BLaER1 treated with 17β-estradiol and CSF1 and Interleukin-3, amounts not matched to agents 10 nM and 100 nM (cell line): Measurements from ENCODE around the gene ZFP30.
"Not testable (repeated sequence)": the region's sequence is repeated elsewhere in the genome, so short reads cannot be mapped to it uniquely, and the experiment has no call there.

ENCODE experiments used
- H3K27ac ChIP-seq, 11 experiments: shearing (Covaris generic); formaldehyde crosslinking; 2 replicates each; pipeline ENCODE4 v1.8.1; 2022
- H3K27me3 ChIP-seq, 11 experiments: shearing (Covaris generic); formaldehyde crosslinking; 2 replicates each; pipeline ENCODE4 v1.8.1; 2022
- H3K36me3 ChIP-seq, 11 experiments: shearing (Covaris generic); formaldehyde crosslinking; 2 replicates each; pipeline ENCODE4 v1.8.1; 2022
- H3K4me1 ChIP-seq, 10 experiments: shearing (Covaris generic); formaldehyde crosslinking; 2 replicates each; pipeline ENCODE4 v1.8.1; 2022
- H3K4me2 ChIP-seq, 11 experiments: shearing (Covaris generic); formaldehyde crosslinking; 2 replicates each; pipeline ENCODE4 v1.8.1; 2022
- H3K4me3 ChIP-seq, 10 experiments: shearing (Covaris generic); formaldehyde crosslinking; 2 replicates each; pipeline ENCODE4 v1.8.1; 2022
- H3K9ac ChIP-seq, 11 experiments: shearing (Covaris generic); formaldehyde crosslinking; 2 replicates each; pipeline ENCODE4 v1.8.1; 2022
- H3K9me3 ChIP-seq, 11 experiments: shearing (Covaris generic); formaldehyde crosslinking; replicated peaks in 1 of 11; 2 replicates each; pipeline ENCODE4 v1.8.1; 2022
- H4K20me1 ChIP-seq, 11 experiments: shearing (Covaris generic); formaldehyde crosslinking; 2 replicates each; pipeline ENCODE4 v1.8.1; 2022
- Cebpa-rat ChIP-seq, 11 experiments: shearing (Covaris generic); IDR thresholded peaks; 2 replicates each; pipeline ENCODE4 v1.8.1; 2022

Gene ZFP30

DNA sequence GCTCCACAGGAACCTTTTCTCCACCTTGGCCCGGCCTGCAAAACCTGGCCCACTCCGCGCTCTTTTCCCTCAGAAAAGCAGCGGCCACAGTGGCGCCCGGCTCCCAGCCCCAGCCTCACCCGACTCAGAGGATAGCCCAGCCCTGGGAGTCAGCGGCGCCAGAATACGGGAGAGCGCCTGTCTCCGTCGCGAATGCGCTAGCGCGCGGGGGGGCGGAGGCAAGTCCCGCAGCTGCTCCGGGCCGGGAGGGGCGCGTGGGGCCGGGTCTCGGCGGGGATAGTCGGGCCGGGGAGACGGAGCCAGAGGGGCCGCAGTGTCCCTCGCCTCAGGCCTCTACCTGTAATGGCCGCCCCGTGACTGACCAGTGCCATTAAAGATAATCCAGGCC is at the start of gene ZFP30:
Gene ZFP30, minus strand, starts transcription at position 165 of the 388 bp plus-strand sequence. CDS start 7,643 bp downstream, outside the sequence.
- H3K4me3 ChIP-seq = peak within 1 kb of the TSS; percentile 75 to 95 (median 82)
- H3K4me1 ChIP-seq = peaks cover 15 to 31% (median 24%) of the 10 kb centered on the region in 10 experiments
- peak within 1 kb of the TSS; percentile 84 to 98 (median 91) for H3K4me2 ChIP-seq
- no peak for TF ChIP-seq Cebpa-rat (IDR thresholded peaks at IDR 0.05)
- no peaks in the 10 kb centered on the region for H3K27me3 ChIP-seq
- peaks cover 0 to 4% (median 0%) of the 10 kb centered on the region in 11 experiments; a peak in 4 of 22 replicates for H4K20me1 ChIP-seq
- peak within 1 kb of the TSS; percentile 80 to 92 (median 87) for H3K9ac ChIP-seq
- peak within 1 kb of the TSS; percentile 58 to 92 (median 87) for H3K27ac ChIP-seq
- H3K9me3 ChIP-seq = peaks cover 42 to 60% (median 47%) of the 10 kb centered on the region in 11 experiments
- H3K36me3 ChIP-seq = peaks cover 13 to 32% (median 26%) of the 10 kb centered on the region in 11 experiments

GRCh38 chr19:37699057-37699456 is 43.8 kb upstream of the ZFP30 start:
- H3K27ac ChIP-seq = no peak overlapping the region
- no peak overlapping the region for H3K4me3 ChIP-seq
- no peak overlapping the region for H3K9ac ChIP-seq
- H3K27me3 ChIP-seq = no peaks in the 10 kb centered on the region
- no peaks in the 10 kb centered on the region for H3K4me1 ChIP-seq
- H3K36me3 ChIP-seq = peaks cover 70 to 84% (median 77%) of the 10 kb centered on the region in 11 experiments
- no peaks in the 10 kb centered on the region for H4K20me1 ChIP-seq
- H3K4me2 ChIP-seq = no peak overlapping the region
- H3K9me3 ChIP-seq = peaks cover 66 to 78% (median 69%) of the 10 kb centered on the region in 11 experiments
- TF ChIP-seq Cebpa-rat (IDR thresholded peaks at IDR 0.05) = no peak

DNA sequence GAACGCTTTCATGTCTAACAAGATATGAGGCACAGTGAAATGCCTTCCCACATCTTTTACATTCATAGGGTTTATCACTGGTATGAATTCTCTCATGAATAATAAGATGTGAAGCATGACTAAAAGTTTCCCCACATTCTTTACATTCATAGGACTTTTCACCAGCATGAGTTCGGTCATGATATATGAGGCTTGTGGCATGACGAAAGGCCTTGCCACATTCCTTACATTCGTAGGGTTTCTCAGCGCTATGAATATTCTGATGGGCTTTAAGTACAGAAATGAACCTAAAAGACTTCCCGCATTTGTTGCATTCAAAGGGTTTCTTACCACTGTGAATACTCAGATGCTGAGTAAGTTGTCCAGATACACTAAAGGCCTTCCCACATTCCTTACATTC is 43.0 kb upstream of the ZFP30 start:
- no peaks in the 10 kb centered on the region for H3K27me3 ChIP-seq
- H3K4me2 ChIP-seq = no peak overlapping the region
- no peak overlapping the region for H3K27ac ChIP-seq
- H3K4me3 ChIP-seq = no peak overlapping the region
- no peaks in the 10 kb centered on the region for H4K20me1 ChIP-seq
- no peak for TF ChIP-seq Cebpa-rat (IDR thresholded peaks at IDR 0.05)
- H3K36me3 ChIP-seq = peaks cover 62 to 75% (median 69%) of the 10 kb centered on the region in 11 experiments
- peaks cover 58 to 70% (median 63%) of the 10 kb centered on the region in 11 experiments for H3K9me3 ChIP-seq
- no peak overlapping the region for H3K9ac ChIP-seq
- peaks cover 0 to 1% (median 0%) of the 10 kb centered on the region in 10 experiments; a peak in 3 of 20 replicates for H3K4me1 ChIP-seq

DNA sequence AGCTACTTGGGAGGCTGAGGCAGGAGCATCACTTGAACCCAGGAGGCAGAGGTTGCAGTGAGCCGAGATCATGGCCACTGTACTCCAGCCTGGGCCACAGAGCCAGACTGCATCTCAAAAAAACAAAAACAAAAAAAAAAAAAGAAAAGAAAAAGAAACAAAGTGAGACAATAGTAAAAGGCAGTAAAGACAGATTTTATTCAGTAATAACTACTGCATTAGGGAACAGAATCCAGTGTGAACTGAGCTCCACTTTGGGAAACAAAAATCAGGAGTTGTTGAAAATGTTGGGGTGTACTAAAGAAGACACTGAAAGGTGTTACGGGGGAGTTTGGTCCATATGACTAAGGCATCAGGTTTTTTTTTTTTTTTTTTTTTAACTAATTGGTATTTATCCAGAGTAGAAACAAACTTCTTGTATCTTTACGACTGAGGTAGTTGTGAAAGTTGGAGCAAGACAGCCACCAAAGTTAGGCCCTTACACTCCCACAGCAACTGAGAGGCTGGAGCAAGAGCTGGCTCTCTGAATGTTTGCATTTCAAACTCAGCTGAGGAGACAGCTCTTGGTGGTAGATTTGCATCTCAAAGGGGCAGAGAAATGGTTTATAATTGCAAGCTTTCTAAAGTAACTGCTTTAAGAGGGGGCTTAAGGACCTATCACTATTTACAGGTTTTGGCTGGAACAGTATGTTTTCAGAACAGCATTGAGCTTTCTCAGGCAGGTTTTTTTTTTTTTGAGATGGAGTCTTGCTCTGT is 40.1 kb upstream of the ZFP30 start:
- Histone ChIP-seq H4K20me1 (no peaks in the 10 kb centered on the region), H3K4me3 (no peak overlapping the region), H3K4me1 (peaks cover 6 to 18% (median 15%) of the 10 kb centered on the region in 10 experiments; a peak in 17 of 20 replicates), H3K27me3 (no peaks in the 10 kb centered on the region), H3K9me3 (peaks cover 29 to 48% (median 39%) of the 10 kb centered on the region in 11 experiments), H3K36me3 (peaks cover 40 to 48% (median 41%) of the 10 kb centered on the region in 11 experiments), H3K4me2 (no peak overlapping the region), H3K9ac (no peak overlapping the region), H3K27ac (no peak overlapping the region)
- TF ChIP-seq Cebpa-rat (IDR thresholded peaks at IDR 0.05) = no peak

GRCh38 chr19:37692956-37693620 is 37.8 kb upstream of the ZFP30 start:
- no peak for TF ChIP-seq Cebpa-rat (IDR thresholded peaks at IDR 0.05)
- Histone ChIP-seq H3K36me3 (peaks cover 18 to 33% (median 19%) of the 10 kb centered on the region in 11 experiments), H3K4me2 (peak overlapping the region; percentile 64 to 85 (median 80); a peak in 14 of 22 replicates), H3K27me3 (no peaks in the 10 kb centered on the region), H3K9me3 (peaks cover 21 to 46% (median 34%) of the 10 kb centered on the region in 11 experiments), H3K4me3 (peak overlapping the region in 8 of 10 experiments; percentile 56 to 76 (median 67); a peak in 9 of 20 replicates), H3K4me1 (peaks cover 6 to 18% (median 15%) of the 10 kb centered on the region in 10 experiments; a peak in 17 of 20 replicates), H3K27ac (no peak overlapping the region), H3K9ac (no peak overlapping the region), H4K20me1 (no peaks in the 10 kb centered on the region)

- Histone ChIP-seq H3K27ac (peak overlapping the region; percentile 33 to 85 (median 78)), H3K9me3 (peaks cover 27 to 48% (median 35%) of the 10 kb centered on the region in 11 experiments), H3K27me3 (no peaks in the 10 kb centered on the region), H3K9ac (peak overlapping the region; percentile 74 to 88 (median 83)), H3K4me3 (peak overlapping the region; percentile 56 to 76 (median 67)), H3K4me1 (peaks cover 6 to 18% (median 15%) of the 10 kb centered on the region in 10 experiments; a peak in 17 of 20 replicates), H3K36me3 (peaks cover 7 to 23% (median 8%) of the 10 kb centered on the region in 11 experiments), H4K20me1 (no peaks in the 10 kb centered on the region), H3K4me2 (peak overlapping the region; percentile 64 to 85 (median 80))
- TF ChIP-seq Cebpa-rat (IDR thresholded peaks at IDR 0.05) = no peak
Measured at GRCh38 chr19:37691881-37692504, 36.7 kb upstream of the ZFP30 start.

DNA sequence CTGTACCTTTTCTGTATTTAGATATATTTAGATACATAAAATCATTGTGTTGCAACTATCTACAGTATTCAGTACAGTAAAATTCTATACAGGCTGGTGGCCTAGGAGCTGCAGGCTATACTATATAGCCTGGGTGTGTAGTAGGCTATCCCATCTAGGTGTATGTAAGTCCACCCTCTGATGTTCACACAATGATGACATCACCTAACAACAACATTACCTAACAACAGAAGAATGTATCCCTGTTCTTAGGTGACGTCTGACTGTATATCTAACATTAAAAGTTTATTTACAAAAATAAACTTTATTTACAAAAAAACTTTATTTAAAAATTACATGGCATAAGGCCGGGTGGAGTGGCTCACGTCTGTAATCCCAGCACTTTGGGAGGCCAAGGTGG is 28.3 kb upstream of the ZFP30 start:
- Histone ChIP-seq H3K36me3 (peaks cover 13 to 40% (median 18%) of the 10 kb centered on the region in 11 experiments; a peak in 16 of 22 replicates), H3K4me3 (no peak overlapping the region), H3K4me2 (no peak overlapping the region), H3K9me3 (peaks cover 82 to 100% (median 95%) of the 10 kb centered on the region in 11 experiments), H3K27ac (no peak overlapping the region), H4K20me1 (no peaks in the 10 kb centered on the region), H3K27me3 (no peaks in the 10 kb centered on the region), H3K9ac (no peak overlapping the region), H3K4me1 (no peaks in the 10 kb centered on the region)
- TF ChIP-seq Cebpa-rat (IDR thresholded peaks at IDR 0.05) = no peak

- H3K4me3 ChIP-seq = no peak overlapping the region; a peak in 3 of 20 replicates
- TF ChIP-seq Cebpa-rat (IDR thresholded peaks at IDR 0.05) = no peak
- no peaks in the 10 kb centered on the region for H3K4me1 ChIP-seq
- H3K27ac ChIP-seq = no peak overlapping the region
- peaks cover 4 to 21% (median 8%) of the 10 kb centered on the region in 11 experiments; a peak in 13 of 22 replicates for H3K36me3 ChIP-seq
- no peaks in the 10 kb centered on the region for H3K27me3 ChIP-seq
- no peak overlapping the region for H3K4me2 ChIP-seq
- peaks cover 97 to 100% (median 100%) of the 10 kb centered on the region in 11 experiments for H3K9me3 ChIP-seq
- H4K20me1 ChIP-seq = no peaks in the 10 kb centered on the region
- H3K9ac ChIP-seq = no peak overlapping the region
Measured at GRCh38 chr19:37669450-37669914, 14.2 kb upstream of the ZFP30 start.

DNA sequence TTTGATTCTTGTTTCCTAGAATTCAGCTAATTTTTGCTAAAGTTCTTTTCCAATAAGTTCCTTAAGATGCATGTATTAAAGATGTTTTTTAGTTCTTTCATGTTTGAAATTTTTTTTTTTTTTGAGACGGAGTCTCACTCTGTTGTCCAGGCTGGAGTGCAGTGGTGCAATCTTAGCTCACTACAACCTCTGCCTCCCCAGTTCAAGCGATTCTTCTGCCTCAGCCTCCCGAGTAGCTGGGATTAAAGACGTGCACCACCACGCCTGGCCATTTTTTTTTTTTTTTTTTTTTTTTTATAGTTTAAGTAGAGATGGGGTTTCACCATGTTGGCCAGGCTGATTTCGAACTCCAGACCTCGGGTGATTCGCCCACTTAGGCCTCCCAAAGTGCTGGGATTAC is 1.9 kb upstream of the ZFP30 start:
- not testable (repeated sequence) for H3K27ac ChIP-seq, H4K20me1 ChIP-seq, H3K27me3 ChIP-seq, H3K9ac ChIP-seq, H3K4me3 ChIP-seq
- H3K36me3 ChIP-seq = peaks cover 3 to 34% (median 16%) of the 10 kb centered on the region in 11 experiments; a peak in 21 of 22 replicates
- H3K4me2 ChIP-seq = peak overlapping the region in 6 of 11 experiments; percentile 84 to 98 (median 90); a peak in 11 of 22 replicates
- H3K4me1 ChIP-seq = peaks cover 15 to 29% (median 24%) of the 10 kb centered on the region in 10 experiments
- H3K9me3 ChIP-seq = peaks cover 42 to 60% (median 47%) of the 10 kb centered on the region in 11 experiments
